A549 (cell line): ENCODE results near the gene RALGAPA1.

Source experiments
- BHLHE40 ChIP-seq: IDR thresholded peaks from 2 replicates; pipeline ENCODE4 v1.6.1; 2012; ENCODE audit warnings: low read depth, low read length, inconsistent platforms
- CEBPB ChIP-seq, 2 experiments: fragments of >200 bp in 1 of 2; sonication (Bioruptor Twin) in 1 of 2; formaldehyde crosslinking in 1 of 2; IDR thresholded peaks; 2 replicates each; pipeline ENCODE4 v1.6.1; 2012 to 2016
- EP300 ChIP-seq, 2 experiments: fragments of >200 bp; sonication (Bioruptor Twin); formaldehyde crosslinking; IDR thresholded peaks; 2 replicates in 1 of 2; 3 replicates in 1 of 2; pipeline ENCODE4 v1.6.1; 2016 to 2017
- ESRRA ChIP-seq: fragments of 150-350 bp; IDR thresholded peaks from 2 replicates; pipeline ENCODE4 v1.6.1; 2014; ENCODE audit warnings: mild to moderate bottlenecking, low read length, borderline replicate concordance
- FOSL2 ChIP-seq, 2 experiments: fragments of 450-650 bp in 1 of 2; fragments of >200 bp in 1 of 2; sonication (Bioruptor Twin) in 1 of 2; formaldehyde crosslinking; IDR thresholded peaks; 2 replicates each; pipeline versions ENCODE4 v1.5.0 to v1.6.1; 2016 to 2020; ENCODE audit warnings: mild to moderate bottlenecking in 1 of 2, moderate library complexity in 1 of 2
- JUN ChIP-seq, 2 experiments: fragments of >200 bp; sonication (Bioruptor Twin); formaldehyde crosslinking; IDR thresholded peaks; 2 replicates in 1 of 2; 3 replicates in 1 of 2; pipeline ENCODE4 v1.6.1; 2016 to 2017
- MAFK ChIP-seq: fragments of 450-650 bp; IDR thresholded peaks from 2 replicates; pipeline ENCODE4 v1.6.1; 2014; ENCODE audit not compliant: partially characterized antibody
- POLR2A ChIP-seq: IDR thresholded peaks from 2 replicates; pipeline ENCODE4 v1.6.1; 2012; ENCODE audit warnings: mild to moderate bottlenecking, low read length
- RNF2 ChIP-seq: fragments of 200-600 bp; sonication (generic); IDR thresholded peaks from 2 replicates; pipeline ENCODE4 v1.6.1; 2016; ENCODE audit warnings: low read depth, mild to moderate bottlenecking, antibody characterized with exemption, moderate library complexity, borderline replicate concordance
- TF ChIP-seq, protein P1 (sequence below): fragments of >200 bp; sonication (Bioruptor Twin); formaldehyde crosslinking; IDR thresholded peaks from 3 replicates; pipeline ENCODE4 v1.5.1; 2016
- TF ChIP-seq, protein P2 (sequence below): IDR thresholded peaks from 2 replicates; pipeline ENCODE4 v1.6.1; 2012

DNA sequence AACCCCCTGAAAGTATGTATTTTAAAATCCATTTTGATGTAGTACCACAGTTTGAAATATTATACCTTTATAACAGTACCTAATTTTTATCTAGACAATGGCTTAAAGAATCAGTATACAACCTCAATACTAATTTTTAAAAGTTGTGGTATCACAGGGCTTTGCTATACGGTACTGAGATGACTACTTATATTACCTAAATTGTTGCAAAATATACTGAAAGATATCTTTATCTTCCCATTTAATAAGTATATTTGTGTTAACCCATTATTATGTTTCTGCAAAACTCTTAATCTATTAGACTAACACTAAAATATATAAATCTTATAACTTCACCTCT, 67.1 kb downstream of the RALGAPA1 start:
- TF ChIP-seq CEBPB (IDR thresholded peaks at IDR 0.05) (no peak), MAFK (no peak), ESRRA (no peak), POLR2A (no peak), RNF2 (no peak), EP300 (IDR thresholded peaks at IDR 0.05) (no peak), JUN (IDR thresholded peaks at IDR 0.05) (no peak), BHLHE40 (no peak), FOSL2 (IDR thresholded peaks at IDR 0.05) (no peak), FOSL2 (CRISPR knock-in tag; IDR thresholded peaks at IDR 0.05) (no peak)
- TF ChIP-seq, protein P1, sequence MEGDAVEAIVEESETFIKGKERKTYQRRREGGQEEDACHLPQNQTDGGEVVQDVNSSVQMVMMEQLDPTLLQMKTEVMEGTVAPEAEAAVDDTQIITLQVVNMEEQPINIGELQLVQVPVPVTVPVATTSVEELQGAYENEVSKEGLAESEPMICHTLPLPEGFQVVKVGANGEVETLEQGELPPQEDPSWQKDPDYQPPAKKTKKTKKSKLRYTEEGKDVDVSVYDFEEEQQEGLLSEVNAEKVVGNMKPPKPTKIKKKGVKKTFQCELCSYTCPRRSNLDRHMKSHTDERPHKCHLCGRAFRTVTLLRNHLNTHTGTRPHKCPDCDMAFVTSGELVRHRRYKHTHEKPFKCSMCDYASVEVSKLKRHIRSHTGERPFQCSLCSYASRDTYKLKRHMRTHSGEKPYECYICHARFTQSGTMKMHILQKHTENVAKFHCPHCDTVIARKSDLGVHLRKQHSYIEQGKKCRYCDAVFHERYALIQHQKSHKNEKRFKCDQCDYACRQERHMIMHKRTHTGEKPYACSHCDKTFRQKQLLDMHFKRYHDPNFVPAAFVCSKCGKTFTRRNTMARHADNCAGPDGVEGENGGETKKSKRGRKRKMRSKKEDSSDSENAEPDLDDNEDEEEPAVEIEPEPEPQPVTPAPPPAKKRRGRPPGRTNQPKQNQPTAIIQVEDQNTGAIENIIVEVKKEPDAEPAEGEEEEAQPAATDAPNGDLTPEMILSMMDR, result no peak
- TF ChIP-seq, protein P2, sequence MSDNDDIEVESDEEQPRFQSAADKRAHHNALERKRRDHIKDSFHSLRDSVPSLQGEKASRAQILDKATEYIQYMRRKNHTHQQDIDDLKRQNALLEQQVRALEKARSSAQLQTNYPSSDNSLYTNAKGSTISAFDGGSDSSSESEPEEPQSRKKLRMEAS, result no peak
